A549 (cell line): ENCODE data around the gene NRXN3. TPM values are rescaled to one million over a fixed set of nuclear protein-coding genes. Genes with fewer than 3 reads are reported as not detected.

Experiments used
- ATAC-seq, 2 experiments: fragments of 200-7000 bp in 1 of 2; fragments of >200 bp in 1 of 2; cut with Nextera tagmentation in 1 of 2; cut with Tn5 transposase in 1 of 2; 3 replicates each; pipeline versions ENCODE4 v1.8.0 to v1.9.1; 2018 to 2020; ENCODE audit warnings: mild to moderate bottlenecking in 1 of 2, moderate library complexity in 1 of 2
- CTCF ChIA-PET: fragments of 300-600 bp; sonication (Branson Sonifier 250); formaldehyde crosslinking; extraction: SDS; loops from one replicate; lab custom pipeline; 2021; ENCODE audit warnings: antibody characterized with exemption, inconsistent platforms; lab: Yijun Ruan, JAX
- POLR2A ChIA-PET: fragments of 350-600 bp; formaldehyde crosslinking; extraction: SDS; loops from one replicate; lab custom pipeline; 2021; ENCODE audit warnings: antibody characterized with exemption, inconsistent platforms; lab: Yijun Ruan, JAX
- DNase-seq, 2 experiments: peaks; one replicate each; pipeline versions ENCODE4 v3.0.0 to v3.0.0-alpha.2; 2011 to 2016; ENCODE audit warnings: low read depth in 1 of 2, low spot score in 1 of 2
- FAIRE-seq: peaks from 2 replicates; lab custom pipeline; 2011; peaks lifted over from hg19 to GRCh38; lab: Jason Lieb, UNC
- H3K27ac ChIP-seq, 2 experiments: fragments of >200 bp; sonication (Bioruptor Twin); formaldehyde crosslinking; 3 replicates each; pipeline ENCODE4 v1.5.1; 2016 to 2017
- H3K4me1 ChIP-seq: fragments of >200 bp; sonication (Bioruptor Twin); formaldehyde crosslinking; 3 replicates; pipeline ENCODE4 v1.6.1; 2016
- H3K4me2 ChIP-seq: fragments of >200 bp; sonication (Bioruptor Twin); formaldehyde crosslinking; 3 replicates; pipeline ENCODE4 v1.6.1; 2016
- H3K4me3 ChIP-seq: fragments of >200 bp; sonication (Bioruptor Twin); formaldehyde crosslinking; 3 replicates; pipeline ENCODE4 v1.5.1; 2016
- H3K9me3 ChIP-seq: fragments of >200 bp; sonication (Bioruptor Twin); formaldehyde crosslinking; 3 replicates; pipeline ENCODE4 v1.6.1; 2016
- FOSB ChIP-seq: fragments of 250-450 bp; sonication (Bioruptor Pico); IDR thresholded peaks from 2 replicates; pipeline ENCODE4 v1.5.0; 2020; ENCODE audit warnings: mild to moderate bottlenecking, moderate library complexity
- FOXS1 ChIP-seq: fragments of 250-450 bp; sonication (Bioruptor Pico); IDR thresholded peaks from 2 replicates; pipeline ENCODE4 v1.5.0; 2020; ENCODE audit warnings: mild to moderate bottlenecking, moderate library complexity
- GATA3 ChIP-seq: IDR thresholded peaks from 2 replicates; pipeline ENCODE4 v1.6.1; 2012; ENCODE audit warnings: borderline replicate concordance
- HOXA7 ChIP-seq: fragments of 250-450 bp; sonication (Bioruptor Pico); IDR thresholded peaks from 2 replicates; pipeline ENCODE4 v1.5.0; 2020; ENCODE audit warnings: mild to moderate bottlenecking, moderate library complexity
- HOXB13 ChIP-seq: fragments of 250-450 bp; sonication (Bioruptor Pico); IDR thresholded peaks from 2 replicates; pipeline ENCODE4 v1.5.0; 2020; ENCODE audit warnings: low read depth, mild to moderate bottlenecking, moderate library complexity
- MYC ChIP-seq: IDR thresholded peaks from 2 replicates; pipeline ENCODE4 v1.6.1; 2012; ENCODE audit warnings: mild to moderate bottlenecking, inconsistent platforms, low read length, improper control_type of control experiment, borderline replicate concordance
- NR3C1 ChIP-seq: fragments of >200 bp; sonication (Bioruptor Twin); formaldehyde crosslinking; IDR thresholded peaks from 3 replicates; pipeline ENCODE4 v1.6.1; 2017
- PHF8 ChIP-seq: fragments of 200-600 bp; sonication (generic); IDR thresholded peaks from 2 replicates; pipeline ENCODE4 v1.6.1; 2016; ENCODE audit warnings: low read depth, mild to moderate bottlenecking, antibody characterized with exemption, moderate library complexity, borderline replicate concordance
- RAD21 ChIP-seq, 2 experiments: fragments of >200 bp in 1 of 2; sonication (Bioruptor Twin) in 1 of 2; formaldehyde crosslinking in 1 of 2; IDR thresholded peaks in 1 of 2; conservative IDR thresholded peaks in 1 of 2; 2 replicates in 1 of 2; 3 replicates in 1 of 2; pipeline ENCODE4 v1.6.1; 2012 to 2018; ENCODE audit warnings: inconsistent platforms in 1 of 2
- RFX5 ChIP-seq: fragments of 450-650 bp; IDR thresholded peaks from 2 replicates; pipeline ENCODE4 v1.7.1; 2014; ENCODE audit warnings: antibody characterized with exemption, mild to moderate bottlenecking, moderate library complexity
- RNF2 ChIP-seq: fragments of 200-600 bp; sonication (generic); IDR thresholded peaks from 2 replicates; pipeline ENCODE4 v1.6.1; 2016; ENCODE audit warnings: low read depth, mild to moderate bottlenecking, antibody characterized with exemption, moderate library complexity, borderline replicate concordance
- SREBF2 ChIP-seq: fragments of 450-650 bp; IDR thresholded peaks from 2 replicates; pipeline ENCODE4 v1.6.1; 2014; ENCODE audit warnings: mild to moderate bottlenecking, moderate library complexity
- TFCP2L1 ChIP-seq: fragments of 250-450 bp; sonication (Bioruptor Pico); IDR thresholded peaks from 2 replicates; pipeline ENCODE4 v1.5.0; 2021; ENCODE audit warnings: mild to moderate bottlenecking
- TP53 ChIP-seq: fragments of 250-450 bp; sonication (Bioruptor Pico); IDR thresholded peaks from 2 replicates; pipeline ENCODE4 v1.5.0; 2021; ENCODE audit warnings: mild to moderate bottlenecking, moderate library complexity
- ZC3H11A ChIP-seq: fragments of 450-650 bp; IDR thresholded peaks from 2 replicates; pipeline ENCODE4 v1.6.1; 2014; ENCODE audit warnings: antibody characterized with exemption, mild to moderate bottlenecking
- ZNF302 ChIP-seq: fragments of 250-450 bp; sonication (Bioruptor Pico); IDR thresholded peaks from 2 replicates; pipeline ENCODE4 v1.9.0; 2021; ENCODE audit warnings: inconsistent platforms, mild to moderate bottlenecking, moderate library complexity
- WGBS: methylation state at CpG from one replicate; pipeline ENCODE4 v1.1.6; 2017; ENCODE audit errors: missing lambda C conversion rate; 5-methylcytosine and 5-hydroxymethylcytosine counted together
- polyA plus RNA-seq, 4 experiments: library from polyadenylated mRNA; depleted of rRNA in 3 of 4; stranded (reverse); fragments of >200 nt; fragmentation: RNase III in 1 of 4; extraction: RNeasy Plus Mini Kit Qiagen cat#74134 plus additional on column Dnase treatment in 1 of 4; gene quantifications; 2 replicates in 3 of 4; 3 replicates in 1 of 4; pipeline ENCODE4 v1.2.3, GENCODE V29; 2011 to 2017
- TF ChIP-seq, protein P1 (sequence below): fragments of >200 bp; sonication (Bioruptor Twin); formaldehyde crosslinking; IDR thresholded peaks from 3 replicates; pipeline ENCODE4 v1.5.1; 2016
- TF ChIP-seq, protein P2 (sequence below): fragments of 250-450 bp; sonication (Bioruptor Pico); IDR thresholded peaks from 2 replicates; pipeline ENCODE4 v1.5.0; 2021; ENCODE audit warnings: mild to moderate bottlenecking, moderate library complexity, borderline replicate concordance
- TF ChIP-seq, protein P3 (sequence below): fragments of 250-450 bp; sonication (Bioruptor Pico); IDR thresholded peaks from 2 replicates; pipeline ENCODE4 v1.5.0; 2020; ENCODE audit warnings: low read depth, mild to moderate bottlenecking, moderate library complexity
- TF ChIP-seq, protein P4 (sequence below): IDR thresholded peaks from 2 replicates; pipeline ENCODE4 v1.6.1; 2012; ENCODE audit warnings: low read depth, borderline replicate concordance
- TF ChIP-seq, protein P5 (sequence below): fragments of 150-350 bp; IDR thresholded peaks from 2 replicates; pipeline ENCODE4 v1.6.1; 2014; ENCODE audit warnings: low read depth, mild to moderate bottlenecking, low read length
- TF ChIP-seq, protein P6 (sequence below): fragments of >200 bp; sonication (Bioruptor Twin); formaldehyde crosslinking; IDR thresholded peaks from 3 replicates; pipeline ENCODE4 v1.6.1; 2016

Gene NRXN3
- polyA plus RNA-seq, 2 of the 4 experiments (the other 2 are of a cell fraction) = 0.62 to 2.3 TPM

DNA sequence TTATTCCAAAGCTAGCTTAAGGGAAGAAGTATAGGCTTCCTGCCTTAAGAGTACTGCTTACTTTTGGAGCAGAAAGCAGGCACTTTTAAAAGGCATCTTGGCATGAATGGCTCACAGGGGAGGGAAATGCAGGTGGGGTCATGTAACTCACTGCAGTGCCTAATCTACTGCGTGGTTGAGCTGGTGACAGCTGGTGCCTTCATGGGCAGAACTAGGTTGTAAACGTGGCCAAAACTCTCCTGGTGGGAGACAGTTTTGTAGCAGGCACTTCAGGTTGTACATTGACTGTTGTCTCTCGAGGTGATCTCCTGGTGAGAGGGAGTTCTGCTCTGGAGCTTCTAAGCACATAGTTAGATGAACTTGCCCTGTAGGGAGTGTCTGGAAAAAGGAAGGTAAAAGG is 1078.6 kb downstream of the NRXN3 start:
- Histone ChIP-seq H3K9me3 (no peaks in the 10 kb centered on the region), H3K4me3 (no peak overlapping the region), H3K27ac (no peak overlapping the region), H3K4me1 (no peaks in the 10 kb centered on the region), H3K4me2 (no peak overlapping the region)
- FAIRE-seq (no peak), DNase-seq (no peak), ATAC-seq (no peak)
- ChIA-PET CTCF (no interaction called here), POLR2A (no interaction called here)
- TF ChIP-seq, protein P1, sequence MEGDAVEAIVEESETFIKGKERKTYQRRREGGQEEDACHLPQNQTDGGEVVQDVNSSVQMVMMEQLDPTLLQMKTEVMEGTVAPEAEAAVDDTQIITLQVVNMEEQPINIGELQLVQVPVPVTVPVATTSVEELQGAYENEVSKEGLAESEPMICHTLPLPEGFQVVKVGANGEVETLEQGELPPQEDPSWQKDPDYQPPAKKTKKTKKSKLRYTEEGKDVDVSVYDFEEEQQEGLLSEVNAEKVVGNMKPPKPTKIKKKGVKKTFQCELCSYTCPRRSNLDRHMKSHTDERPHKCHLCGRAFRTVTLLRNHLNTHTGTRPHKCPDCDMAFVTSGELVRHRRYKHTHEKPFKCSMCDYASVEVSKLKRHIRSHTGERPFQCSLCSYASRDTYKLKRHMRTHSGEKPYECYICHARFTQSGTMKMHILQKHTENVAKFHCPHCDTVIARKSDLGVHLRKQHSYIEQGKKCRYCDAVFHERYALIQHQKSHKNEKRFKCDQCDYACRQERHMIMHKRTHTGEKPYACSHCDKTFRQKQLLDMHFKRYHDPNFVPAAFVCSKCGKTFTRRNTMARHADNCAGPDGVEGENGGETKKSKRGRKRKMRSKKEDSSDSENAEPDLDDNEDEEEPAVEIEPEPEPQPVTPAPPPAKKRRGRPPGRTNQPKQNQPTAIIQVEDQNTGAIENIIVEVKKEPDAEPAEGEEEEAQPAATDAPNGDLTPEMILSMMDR = no peak
- no peak for TF ChIP-seq ZNF302 (CRISPR knock-in tag)
- no peak for TF ChIP-seq NR3C1
- TF ChIP-seq PHF8 = no peak
- TF ChIP-seq, protein P2, sequence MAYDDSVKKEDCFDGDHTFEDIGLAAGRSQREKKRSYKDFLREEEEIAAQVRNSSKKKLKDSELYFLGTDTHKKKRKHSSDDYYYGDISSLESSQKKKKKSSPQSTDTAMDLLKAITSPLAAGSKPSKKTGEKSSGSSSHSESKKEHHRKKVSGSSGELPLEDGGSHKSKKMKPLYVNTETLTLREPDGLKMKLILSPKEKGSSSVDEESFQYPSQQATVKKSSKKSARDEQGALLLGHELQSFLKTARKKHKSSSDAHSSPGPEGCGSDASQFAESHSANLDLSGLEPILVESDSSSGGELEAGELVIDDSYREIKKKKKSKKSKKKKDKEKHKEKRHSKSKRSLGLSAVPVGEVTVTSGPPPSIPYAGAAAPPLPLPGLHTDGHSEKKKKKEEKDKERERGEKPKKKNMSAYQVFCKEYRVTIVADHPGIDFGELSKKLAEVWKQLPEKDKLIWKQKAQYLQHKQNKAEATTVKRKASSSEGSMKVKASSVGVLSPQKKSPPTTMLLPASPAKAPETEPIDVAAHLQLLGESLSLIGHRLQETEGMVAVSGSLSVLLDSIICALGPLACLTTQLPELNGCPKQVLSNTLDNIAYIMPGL (CRISPR knock-in tag) = no peak
- TF ChIP-seq RNF2 = no peak
- no peak for TF ChIP-seq RAD21 (conservative IDR thresholded peaks at IDR 0.05 in 1 of 2, IDR thresholded peaks at IDR 0.05 in 1 of 2)
- TF ChIP-seq, protein P3, sequence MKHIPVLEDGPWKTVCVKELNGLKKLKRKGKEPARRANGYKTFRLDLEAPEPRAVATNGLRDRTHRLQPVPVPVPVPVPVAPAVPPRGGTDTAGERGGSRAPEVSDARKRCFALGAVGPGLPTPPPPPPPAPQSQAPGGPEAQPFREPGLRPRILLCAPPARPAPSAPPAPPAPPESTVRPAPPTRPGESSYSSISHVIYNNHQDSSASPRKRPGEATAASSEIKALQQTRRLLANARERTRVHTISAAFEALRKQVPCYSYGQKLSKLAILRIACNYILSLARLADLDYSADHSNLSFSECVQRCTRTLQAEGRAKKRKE (CRISPR knock-in tag) = no peak
- TF ChIP-seq, protein P4, sequence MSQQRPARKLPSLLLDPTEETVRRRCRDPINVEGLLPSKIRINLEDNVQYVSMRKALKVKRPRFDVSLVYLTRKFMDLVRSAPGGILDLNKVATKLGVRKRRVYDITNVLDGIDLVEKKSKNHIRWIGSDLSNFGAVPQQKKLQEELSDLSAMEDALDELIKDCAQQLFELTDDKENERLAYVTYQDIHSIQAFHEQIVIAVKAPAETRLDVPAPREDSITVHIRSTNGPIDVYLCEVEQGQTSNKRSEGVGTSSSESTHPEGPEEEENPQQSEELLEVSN = no peak
- TF ChIP-seq TP53 (CRISPR knock-in tag) = no peak
- no peak for TF ChIP-seq RFX5
- TF ChIP-seq, protein P5, sequence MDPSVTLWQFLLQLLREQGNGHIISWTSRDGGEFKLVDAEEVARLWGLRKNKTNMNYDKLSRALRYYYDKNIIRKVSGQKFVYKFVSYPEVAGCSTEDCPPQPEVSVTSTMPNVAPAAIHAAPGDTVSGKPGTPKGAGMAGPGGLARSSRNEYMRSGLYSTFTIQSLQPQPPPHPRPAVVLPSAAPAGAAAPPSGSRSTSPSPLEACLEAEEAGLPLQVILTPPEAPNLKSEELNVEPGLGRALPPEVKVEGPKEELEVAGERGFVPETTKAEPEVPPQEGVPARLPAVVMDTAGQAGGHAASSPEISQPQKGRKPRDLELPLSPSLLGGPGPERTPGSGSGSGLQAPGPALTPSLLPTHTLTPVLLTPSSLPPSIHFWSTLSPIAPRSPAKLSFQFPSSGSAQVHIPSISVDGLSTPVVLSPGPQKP = no peak
- TF ChIP-seq TFCP2L1 = no peak
- TF ChIP-seq, protein P6, sequence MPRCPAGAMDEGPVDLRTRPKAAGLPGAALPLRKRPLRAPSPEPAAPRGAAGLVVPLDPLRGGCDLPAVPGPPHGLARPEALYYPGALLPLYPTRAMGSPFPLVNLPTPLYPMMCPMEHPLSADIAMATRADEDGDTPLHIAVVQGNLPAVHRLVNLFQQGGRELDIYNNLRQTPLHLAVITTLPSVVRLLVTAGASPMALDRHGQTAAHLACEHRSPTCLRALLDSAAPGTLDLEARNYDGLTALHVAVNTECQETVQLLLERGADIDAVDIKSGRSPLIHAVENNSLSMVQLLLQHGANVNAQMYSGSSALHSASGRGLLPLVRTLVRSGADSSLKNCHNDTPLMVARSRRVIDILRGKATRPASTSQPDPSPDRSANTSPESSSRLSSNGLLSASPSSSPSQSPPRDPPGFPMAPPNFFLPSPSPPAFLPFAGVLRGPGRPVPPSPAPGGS = no peak
- no peak for TF ChIP-seq HOXA7
- TF ChIP-seq MYC = no peak
- WGBS = 13% methylated on average over 3 of the region's 3 CpGs

DNA sequence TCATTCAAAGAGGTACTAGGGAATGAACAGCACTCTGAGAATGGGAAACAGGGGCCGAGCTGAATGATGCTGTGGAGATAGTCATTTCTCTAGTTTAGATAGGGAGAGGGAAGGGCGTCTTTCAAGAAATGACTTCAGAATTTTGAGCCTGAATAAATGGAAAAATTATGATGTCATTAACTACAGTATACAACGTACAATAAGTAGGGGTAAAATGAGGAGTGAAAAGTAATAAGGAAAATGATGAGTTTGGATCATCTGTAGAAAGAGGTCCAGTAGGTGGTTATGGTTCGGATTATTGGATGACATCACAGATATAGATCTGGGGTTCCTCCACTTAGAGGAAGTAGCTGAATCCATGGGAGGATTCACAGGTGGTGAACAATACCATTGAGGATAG is 1081.1 kb downstream of the NRXN3 start:
- no peak for FAIRE-seq
- no peak for DNase-seq
- Histone ChIP-seq H3K27ac (no peak overlapping the region), H3K4me3 (no peak overlapping the region), H3K4me1 (no peaks in the 10 kb centered on the region), H3K9me3 (no peaks in the 10 kb centered on the region), H3K4me2 (no peak overlapping the region)
- WGBS = 4% methylated on average over 4 of the region's 4 CpGs
- CTCF ChIA-PET = no interaction called here
- TF ChIP-seq HOXB13 (CRISPR knock-in tag) (no peak), RAD21 (conservative IDR thresholded peaks at IDR 0.05 in 1 of 2, IDR thresholded peaks at IDR 0.05 in 1 of 2) (no peak), FOXS1 (CRISPR knock-in tag) (no peak), GATA3 (no peak), ZC3H11A (no peak), SREBF2 (no peak), FOSB (no peak)
- TF ChIP-seq, protein P6 = no peak
- TF ChIP-seq, protein P1 = no peak
- no peak for ATAC-seq
- POLR2A ChIA-PET = no interaction called here
